Fibroblast of the conjunctiva (primary cell): Measurements from ENCODE around the gene KIAA1958.
A peak's percentile ranks its signal among the peaks of the same experiment; 100 is the strongest.

Experiments used
- DNase-seq: peaks from one replicate; pipeline ENCODE4 v3.0.0-alpha.2; 2010; ENCODE audit warnings: low read depth

The KIAA1958 gene, protein sequence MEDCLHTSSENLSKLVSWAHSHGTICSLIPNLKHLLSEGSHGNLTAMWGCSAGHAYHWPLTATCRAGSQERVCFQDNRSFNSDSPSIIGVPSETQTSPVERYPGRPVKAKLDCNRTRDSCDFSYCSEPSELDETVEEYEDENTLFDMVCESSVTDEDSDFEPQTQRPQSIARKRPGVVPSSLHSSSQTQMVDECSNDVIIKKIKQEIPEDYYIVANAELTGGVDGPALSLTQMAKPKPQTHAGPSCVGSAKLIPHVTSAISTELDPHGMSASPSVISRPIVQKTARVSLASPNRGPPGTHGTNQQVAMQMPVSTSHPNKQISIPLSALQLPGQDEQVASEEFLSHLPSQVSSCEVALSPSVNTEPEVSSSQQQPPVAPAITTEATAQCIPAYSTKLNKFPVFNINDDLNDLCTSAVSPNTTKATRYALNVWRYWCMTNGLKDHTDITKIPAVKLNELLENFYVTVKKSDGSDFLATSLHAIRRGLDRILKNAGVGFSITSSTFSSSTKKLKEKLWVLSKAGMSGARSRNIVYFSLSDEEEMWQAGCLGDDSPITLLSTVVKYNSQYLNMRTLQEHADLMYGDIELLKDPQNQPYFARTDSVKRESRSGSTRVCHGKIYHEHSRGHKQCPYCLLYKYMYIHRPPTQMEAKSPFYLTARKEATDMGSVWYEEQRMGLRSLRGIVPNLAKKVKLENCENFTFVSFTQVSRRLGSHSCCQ

DNA sequence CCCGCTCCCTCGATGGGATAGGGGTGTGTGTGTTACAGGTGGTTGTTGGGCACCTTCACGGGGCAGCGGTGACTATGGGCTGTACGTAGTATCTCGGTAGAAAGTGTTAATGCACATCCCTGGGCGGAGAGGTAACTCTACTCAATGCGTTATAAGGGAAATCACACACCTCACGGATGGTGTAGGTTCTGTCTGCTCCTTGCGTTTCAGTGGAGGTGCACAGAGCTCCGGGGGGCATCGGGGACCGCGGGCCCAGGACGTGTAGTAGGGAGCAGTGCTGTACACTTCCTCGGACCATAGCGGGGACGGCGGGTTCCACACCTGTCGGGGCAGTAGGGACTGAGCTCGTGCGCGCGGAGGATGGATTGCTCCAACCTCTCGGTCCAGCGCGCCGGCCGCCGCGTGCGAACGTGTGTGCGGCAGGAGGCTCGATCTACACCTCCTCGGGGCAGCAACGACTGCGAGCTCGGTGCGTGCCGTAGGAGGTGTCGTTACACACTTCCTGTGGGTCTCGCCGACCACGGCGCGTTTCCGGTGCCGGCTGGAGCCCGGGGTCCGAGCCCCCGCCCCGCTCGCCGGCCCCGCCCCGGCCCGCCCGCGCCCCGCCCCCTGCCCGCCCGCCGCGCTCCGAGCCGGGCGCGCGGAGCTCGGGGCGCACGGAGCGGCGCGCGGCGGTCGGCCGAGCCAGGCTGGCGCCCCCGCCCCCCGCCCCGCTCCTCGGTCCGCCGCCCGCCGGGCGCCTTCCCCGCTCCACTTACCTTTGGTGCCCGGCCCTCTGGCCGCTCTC is at the start of gene KIAA1958:
KIAA1958 (plus strand) TSS at position 607 of the 787 bp plus-strand sequence. CDS start 87,254 bp downstream, outside the sequence.
- DNase-seq = peak; percentile 65

- DNase-seq = no peak
Measured at GRCh38 chr9:112437406-112437805, 49.2 kb upstream of the KIAA1958 start.

DNA sequence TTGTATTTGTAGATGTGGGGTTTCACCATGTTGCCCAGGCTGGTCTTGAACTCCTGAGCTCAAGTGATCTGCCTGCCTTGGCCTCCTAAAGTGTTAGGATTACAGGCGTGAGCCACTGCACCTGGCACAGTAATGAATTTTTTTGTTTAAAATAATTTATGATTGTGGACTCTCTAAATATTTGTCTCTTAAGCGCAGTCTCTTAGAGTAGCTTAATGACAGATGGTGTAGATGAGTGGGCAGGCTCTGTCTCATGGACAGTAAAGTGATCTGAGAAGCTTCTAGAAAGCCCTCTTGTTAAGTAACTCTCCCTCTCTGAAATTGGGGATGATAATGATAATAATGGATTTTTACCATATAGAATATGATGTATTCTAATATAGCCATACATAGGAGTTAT is 47.5 kb upstream of the KIAA1958 start:
- no peak for DNase-seq

- no peak for DNase-seq
Measured at GRCh38 chr9:112439825-112440224, 46.8 kb upstream of the KIAA1958 start.

GRCh38 chr9:112443200-112443599 is 43.4 kb upstream of the KIAA1958 start:
- DNase-seq = peak; percentile 4

GRCh38 chr9:112443636-112444035 is 43.0 kb upstream of the KIAA1958 start:
- no peak for DNase-seq

DNA sequence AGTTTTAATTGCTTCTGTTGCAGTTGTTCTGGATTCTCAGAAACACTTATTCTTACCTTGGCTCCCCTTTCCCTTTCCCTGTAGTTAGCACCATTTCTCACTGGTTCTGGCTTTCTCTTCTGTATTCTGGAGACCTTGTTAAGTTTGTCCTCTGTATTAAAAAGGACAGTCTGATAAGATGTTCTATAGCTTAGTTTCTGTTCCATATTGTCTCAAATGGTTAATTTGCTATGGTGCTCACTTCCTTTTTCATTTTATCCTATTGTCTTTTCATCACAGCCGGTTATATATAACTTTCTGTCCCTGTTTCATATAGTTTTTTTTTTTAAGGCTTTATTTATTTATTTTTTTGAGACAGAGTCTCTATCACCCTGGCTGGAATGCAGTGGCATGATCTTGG is 41.4 kb upstream of the KIAA1958 start:
- no peak for DNase-seq

- no peak for DNase-seq
Measured at GRCh38 chr9:112446080-112446479, 40.5 kb upstream of the KIAA1958 start.

DNA sequence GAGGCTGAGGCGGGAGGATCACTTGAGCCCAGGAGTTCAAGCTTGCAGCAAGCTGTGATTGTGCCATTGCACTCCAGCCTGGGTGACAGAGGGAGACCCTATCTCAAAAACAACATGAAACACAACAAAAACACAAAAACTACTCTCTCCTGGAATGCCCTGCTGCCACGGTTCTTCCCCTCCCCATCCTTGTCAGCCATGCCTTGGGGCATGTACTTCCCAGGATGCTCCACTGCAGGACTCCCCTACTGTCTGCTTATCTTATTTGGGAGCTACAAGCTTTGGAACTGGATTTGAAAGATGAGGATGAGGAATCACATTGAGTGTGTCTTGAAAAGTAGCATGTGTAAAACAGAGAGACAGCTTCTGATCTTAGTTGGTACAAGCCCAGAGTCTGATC is 40.1 kb upstream of the KIAA1958 start:
- DNase-seq = no peak

GRCh38 chr9:112447283-112447761 is 39.3 kb upstream of the KIAA1958 start:
- DNase-seq = no peak

DNA sequence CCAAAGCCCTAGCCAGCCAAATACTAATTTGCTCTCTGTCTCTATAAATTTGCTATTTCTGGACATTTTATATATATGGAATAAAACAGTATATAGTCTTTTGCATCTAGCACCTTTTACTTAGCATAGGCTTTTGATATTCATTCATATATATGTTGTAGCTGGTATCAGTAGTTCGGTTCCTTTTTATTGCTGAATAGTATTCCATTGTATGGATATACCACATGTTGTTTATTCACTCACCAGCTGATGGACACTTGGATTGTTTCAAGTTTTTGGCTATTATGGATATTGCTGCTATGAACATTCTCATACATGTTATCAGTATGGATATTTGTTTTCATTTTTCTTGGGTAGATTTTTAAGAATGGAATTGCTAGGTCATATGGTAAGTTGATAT is 23.8 kb upstream of the KIAA1958 start:
- DNase-seq = no peak

- no peak for DNase-seq
Measured at GRCh38 chr9:112465352-112465751, 21.3 kb upstream of the KIAA1958 start.

DNA sequence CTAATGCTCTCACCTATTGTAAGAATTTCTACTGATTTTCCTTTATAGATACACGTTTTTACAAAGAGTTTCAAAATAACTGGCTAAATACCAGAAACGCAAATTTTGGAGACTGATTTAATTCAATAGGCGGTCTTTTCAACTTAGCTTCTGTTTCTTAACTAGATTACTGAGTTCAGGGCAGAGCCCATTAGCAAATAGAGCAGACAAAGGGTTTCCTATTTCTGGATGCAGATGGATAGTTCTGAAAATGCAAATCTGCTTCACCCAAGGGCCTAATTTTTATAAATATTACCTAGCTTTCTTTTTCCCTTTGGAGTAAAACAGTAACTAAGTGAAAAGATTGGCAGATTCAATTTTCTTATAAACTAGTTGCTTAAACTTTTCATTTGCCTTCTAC is 13.6 kb upstream of the KIAA1958 start:
- DNase-seq = no peak

DNA sequence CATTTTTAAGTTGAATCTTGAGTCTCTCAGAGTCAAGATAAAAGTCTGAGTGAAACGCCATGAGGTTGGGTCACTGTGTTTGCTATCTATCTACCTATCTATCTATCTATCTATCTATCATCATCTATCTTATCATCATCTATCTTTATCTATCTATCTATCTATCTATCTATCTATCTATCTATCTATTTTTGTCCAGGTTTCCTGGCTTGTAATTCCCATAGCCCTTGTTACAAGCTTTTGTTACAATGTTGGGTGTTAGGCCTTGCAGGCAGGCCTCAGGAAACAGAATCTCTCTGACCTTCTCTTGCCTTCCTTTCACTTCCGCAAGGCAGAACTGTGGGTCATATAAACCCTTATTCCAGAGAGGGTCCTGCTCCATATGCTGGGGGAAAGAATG is 12.6 kb upstream of the KIAA1958 start:
- no peak for DNase-seq

DNA sequence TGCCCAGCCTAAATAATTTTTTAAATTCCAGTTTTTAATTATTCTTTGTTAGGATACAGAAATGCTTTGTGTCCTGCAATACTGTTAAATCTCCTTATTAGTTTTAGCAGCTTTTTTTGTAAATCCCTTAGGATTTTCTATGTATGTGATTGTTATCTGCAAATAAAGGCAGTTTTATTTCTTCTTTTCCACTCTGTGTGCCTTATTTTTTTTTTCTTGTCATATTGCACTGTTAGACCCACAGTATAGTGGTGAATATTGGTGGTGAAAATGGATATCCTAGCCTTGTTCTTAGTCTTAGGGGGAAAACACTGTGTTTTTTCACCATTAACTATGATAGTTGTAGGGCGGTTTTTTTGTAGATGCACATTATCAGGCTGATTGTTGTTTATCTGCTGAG is 11.3 kb upstream of the KIAA1958 start:
- no peak for DNase-seq

- DNase-seq = no peak
Measured at GRCh38 chr9:112477330-112477729, 9.3 kb upstream of the KIAA1958 start.

DNA sequence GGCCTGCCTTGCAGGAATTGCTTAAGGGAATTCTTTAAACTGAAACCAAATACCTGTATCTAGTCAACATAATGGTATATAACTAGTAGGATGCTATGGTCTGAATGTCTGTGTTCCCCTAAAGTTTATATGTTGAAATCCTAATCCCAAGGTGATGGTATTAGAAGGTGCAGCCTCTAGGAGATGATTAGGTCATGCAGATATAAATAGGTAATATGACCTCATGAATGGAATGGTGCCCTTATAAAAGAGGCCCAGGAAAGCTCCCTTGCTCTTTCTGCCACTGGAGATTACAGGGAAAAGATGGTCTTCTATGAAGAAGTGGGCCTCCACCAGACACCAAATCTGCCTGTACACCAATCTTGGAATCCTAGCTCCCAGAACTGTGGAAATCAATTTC is 7.4 kb upstream of the KIAA1958 start:
- no peak for DNase-seq

DNA sequence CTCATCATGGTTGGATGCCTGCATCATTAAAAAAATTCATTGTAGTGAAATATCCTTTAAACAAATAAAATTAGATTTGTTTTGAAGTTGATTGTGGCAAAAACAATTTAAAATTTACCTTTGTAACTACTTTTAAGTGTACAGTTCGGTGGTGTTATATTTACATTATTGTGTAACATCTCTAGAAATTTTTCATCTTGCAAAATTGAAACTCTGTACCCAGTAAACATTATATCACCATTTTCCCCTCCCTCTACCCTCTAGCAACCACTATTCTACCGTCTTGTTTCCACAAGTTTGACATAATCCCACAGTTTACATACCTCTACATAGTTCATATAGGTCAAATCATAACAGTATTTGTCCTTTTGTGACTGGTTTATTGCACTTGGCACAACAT is 2.0 kb upstream of the KIAA1958 start:
- no peak for DNase-seq

DNA sequence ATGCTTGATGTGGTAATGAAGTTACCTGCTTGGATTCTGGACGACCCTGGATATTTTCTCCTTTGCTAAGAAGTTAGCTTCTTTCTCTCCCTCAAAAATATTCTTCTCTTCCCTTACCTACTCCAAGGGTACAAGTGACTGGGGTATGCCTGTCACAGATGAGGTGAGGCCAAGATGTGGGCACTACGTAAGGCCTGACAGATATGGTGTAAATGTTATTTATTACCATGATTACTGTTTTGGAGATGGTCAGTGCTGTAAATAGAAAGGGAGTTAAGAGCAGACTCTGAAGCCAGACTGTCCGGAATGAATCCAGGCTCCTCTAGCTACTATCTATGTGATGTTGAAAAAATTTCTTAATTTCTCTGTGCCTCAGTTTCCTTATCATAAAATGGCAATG is 1.1 kb upstream of the KIAA1958 start:
- DNase-seq = no peak

- DNase-seq = peak; percentile 13
Measured at GRCh38 chr9:112487008-112487798, 576 bp downstream of the KIAA1958 start.

DNA sequence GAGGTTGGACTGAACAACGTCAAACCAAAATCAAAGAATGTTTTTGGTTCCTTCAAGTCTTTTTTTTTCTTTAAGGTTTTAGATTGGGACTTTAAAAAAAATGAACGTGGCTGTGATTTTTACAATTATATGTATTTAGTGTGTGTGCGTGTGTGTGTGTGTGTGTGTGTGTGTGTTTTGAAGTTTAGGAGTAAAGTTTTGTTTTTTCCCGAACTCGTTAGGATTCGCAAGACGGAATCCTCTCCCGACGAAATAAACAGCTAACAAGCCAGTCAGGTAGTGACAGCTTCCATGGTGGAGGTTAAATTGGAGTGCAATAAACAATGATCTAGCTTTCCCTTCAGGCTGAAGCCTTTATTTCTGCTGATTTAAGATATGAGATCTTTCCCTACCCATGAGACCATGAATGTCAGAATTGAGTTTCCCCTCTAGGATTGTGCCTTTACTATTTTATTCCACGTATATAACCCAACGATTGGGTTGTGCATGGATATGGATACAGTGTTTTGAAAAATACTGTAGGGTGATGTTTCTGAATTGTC is 1.2 kb downstream of the KIAA1958 start:
- DNase-seq = no peak
